ENCODE measurements around the gene TRIM32.

The TRIM32 gene

GRCh38 chr9:116749772-116750171 lies 62.7 kb downstream of the TRIM32 start:
- Mint-ChIP-seq H3K4me1 (no peaks in the 10 kb centered on the region), H3K36me3 (no peaks in the 10 kb centered on the region), H3K4me3 (no peak overlapping the region), H3K27ac (no peak overlapping the region), H3K9me3 (no peaks in the 10 kb centered on the region)
- ATAC-seq = no peak
- no peak for DNase-seq (ENCODE audit: low spot score in 2 of 2)

GRCh38 chr9:116750510-116750909 lies 63.4 kb downstream of the TRIM32 start:
- no peak for DNase-seq (ENCODE audit: low spot score in 2 of 2)
- no peak for ATAC-seq

More at GRCh38 chr9:116750510-116750909, 63.4 kb downstream of the TRIM32 start:
- H3K4me3 Mint-ChIP-seq = no peak overlapping the region
- H3K27ac Mint-ChIP-seq = no peak overlapping the region
- no peaks in the 10 kb centered on the region for H3K4me1 Mint-ChIP-seq
- no peaks in the 10 kb centered on the region for H3K36me3 Mint-ChIP-seq
- H3K9me3 Mint-ChIP-seq = peaks cover under 1% of the 10 kb centered on the region
